ENCODE results near the gene IER5L. TPM values are rescaled to one million over a fixed set of nuclear protein-coding genes. Genes with fewer than 3 reads are reported as not detected.
"Not testable (repeated sequence)": the region's sequence is repeated elsewhere in the genome, so short reads cannot be mapped to it uniquely, and the experiment has no call there.

IER5L gene
- total RNA-seq, 1 donor from 2014 or later, result 19.5 TPM

DNA sequence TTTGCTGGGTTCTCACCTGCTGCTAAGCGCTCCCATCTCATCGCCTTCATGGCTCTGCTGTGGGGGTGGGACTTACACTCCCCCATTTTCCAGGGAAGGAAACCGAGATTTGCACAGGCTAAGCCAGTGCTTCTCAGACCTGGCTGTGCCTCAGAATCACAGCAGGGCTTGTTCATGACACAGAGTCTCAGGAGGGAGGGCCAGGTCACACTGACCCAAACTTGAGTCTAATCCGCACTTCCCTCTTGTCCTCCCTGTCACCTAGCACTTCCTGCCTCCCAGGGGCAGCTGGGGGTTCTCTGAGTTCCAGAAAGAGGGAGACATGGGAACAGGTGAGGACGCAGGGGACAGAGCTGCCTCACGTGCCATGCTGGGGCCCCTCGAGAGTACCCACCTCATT lies 15.6 kb upstream of the IER5L start:
- H3K4me3 ChIP-seq (ENCODE audit: low read depth, low read length), result no peak overlapping the region
- no peaks in the 10 kb centered on the region for H3K36me3 ChIP-seq (ENCODE audit: control insufficient read depth, insufficient read depth, low read length)
- no peaks in the 10 kb centered on the region for H3K27me3 ChIP-seq (ENCODE audit: control insufficient read depth, insufficient read depth, low read length)
- TF ChIP-seq, protein P1, sequence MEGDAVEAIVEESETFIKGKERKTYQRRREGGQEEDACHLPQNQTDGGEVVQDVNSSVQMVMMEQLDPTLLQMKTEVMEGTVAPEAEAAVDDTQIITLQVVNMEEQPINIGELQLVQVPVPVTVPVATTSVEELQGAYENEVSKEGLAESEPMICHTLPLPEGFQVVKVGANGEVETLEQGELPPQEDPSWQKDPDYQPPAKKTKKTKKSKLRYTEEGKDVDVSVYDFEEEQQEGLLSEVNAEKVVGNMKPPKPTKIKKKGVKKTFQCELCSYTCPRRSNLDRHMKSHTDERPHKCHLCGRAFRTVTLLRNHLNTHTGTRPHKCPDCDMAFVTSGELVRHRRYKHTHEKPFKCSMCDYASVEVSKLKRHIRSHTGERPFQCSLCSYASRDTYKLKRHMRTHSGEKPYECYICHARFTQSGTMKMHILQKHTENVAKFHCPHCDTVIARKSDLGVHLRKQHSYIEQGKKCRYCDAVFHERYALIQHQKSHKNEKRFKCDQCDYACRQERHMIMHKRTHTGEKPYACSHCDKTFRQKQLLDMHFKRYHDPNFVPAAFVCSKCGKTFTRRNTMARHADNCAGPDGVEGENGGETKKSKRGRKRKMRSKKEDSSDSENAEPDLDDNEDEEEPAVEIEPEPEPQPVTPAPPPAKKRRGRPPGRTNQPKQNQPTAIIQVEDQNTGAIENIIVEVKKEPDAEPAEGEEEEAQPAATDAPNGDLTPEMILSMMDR (IDR thresholded peaks at IDR 0.05; ENCODE audit: insufficient read depth, low read length, severe bottlenecking), result no peak
- FAIRE-seq (no peak), DNase-seq (ENCODE audit: low read depth) (no peak)

DNA sequence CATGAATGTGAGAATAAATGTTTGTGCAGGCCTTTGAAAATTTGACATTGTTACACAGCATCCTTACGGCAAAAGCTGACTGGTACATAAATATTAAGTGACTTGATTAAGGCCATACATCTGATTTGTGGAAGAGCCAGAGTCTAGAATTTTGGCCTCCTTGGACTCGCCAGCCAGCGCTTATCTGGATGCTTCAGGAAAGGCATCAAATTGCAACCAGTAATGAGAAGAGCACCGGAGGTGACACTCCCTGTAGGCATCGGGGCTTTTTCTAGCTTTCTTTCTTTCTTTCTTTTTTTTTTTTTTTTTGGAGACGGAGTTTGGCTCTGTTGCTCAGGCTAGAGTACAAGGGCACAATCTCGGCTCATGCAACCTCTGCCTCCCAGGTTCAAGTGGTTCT lies 13.2 kb upstream of the IER5L start:
- DNase-seq (ENCODE audit: low read depth) (no peak), FAIRE-seq (no peak)
- no peak overlapping the region for H3K4me3 ChIP-seq (ENCODE audit: low read depth, low read length)
- H3K27me3 ChIP-seq (ENCODE audit: control insufficient read depth, insufficient read depth, low read length), result no peaks in the 10 kb centered on the region
- TF ChIP-seq, protein P1 (IDR thresholded peaks at IDR 0.05; ENCODE audit: insufficient read depth, low read length, severe bottlenecking), result no peak
- no peaks in the 10 kb centered on the region for H3K36me3 ChIP-seq (ENCODE audit: control insufficient read depth, insufficient read depth, low read length)

DNA sequence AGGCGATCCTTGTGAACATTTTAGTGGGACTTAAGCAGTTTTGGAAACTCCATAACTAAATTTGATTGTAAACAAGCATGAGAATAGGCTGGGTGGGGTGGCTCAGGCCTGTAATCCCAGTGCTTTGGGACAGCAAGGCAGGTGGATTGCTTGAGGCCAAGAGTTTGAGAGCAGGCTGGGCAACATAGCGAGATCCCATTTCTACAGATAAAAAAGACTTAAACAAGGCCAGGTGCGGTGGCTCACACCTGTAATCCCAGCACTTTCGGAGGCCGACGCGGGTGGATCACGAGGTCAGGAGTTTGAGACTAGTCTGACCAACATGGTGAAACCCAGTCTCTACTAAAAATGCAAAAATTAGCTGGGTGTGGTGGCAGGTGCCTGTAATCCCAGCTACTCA lies 11.9 kb upstream of the IER5L start:
- FAIRE-seq; H3K27me3 ChIP-seq (ENCODE audit: control insufficient read depth, insufficient read depth, low read length); H3K4me3 ChIP-seq (ENCODE audit: low read depth, low read length); H3K36me3 ChIP-seq (ENCODE audit: control insufficient read depth, insufficient read depth, low read length); DNase-seq (ENCODE audit: low read depth): not testable (repeated sequence)

DNA sequence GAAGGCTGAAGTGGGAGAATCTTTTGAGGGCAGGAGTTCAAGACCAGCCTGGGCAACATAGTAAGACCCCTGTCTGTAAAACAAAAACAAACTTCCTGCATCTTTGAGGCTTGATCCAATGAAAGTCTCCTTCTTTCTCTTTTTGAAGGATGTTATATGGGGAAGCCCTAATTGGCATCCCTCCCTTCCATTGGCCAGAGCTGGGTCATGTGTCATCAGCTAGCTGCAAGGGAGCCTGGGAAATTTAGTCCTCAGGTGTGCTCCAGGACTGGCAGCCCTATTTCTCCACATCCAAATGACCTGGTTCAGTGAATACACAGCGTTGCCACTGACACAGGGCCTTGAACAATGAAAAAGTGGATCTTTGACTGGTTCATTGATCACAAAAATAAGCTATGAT lies 9.0 kb upstream of the IER5L start:
- TF ChIP-seq, protein P1 (IDR thresholded peaks at IDR 0.05; ENCODE audit: insufficient read depth, low read length, severe bottlenecking), result no peak
- DNase-seq (ENCODE audit: low read depth) (no peak), FAIRE-seq (no peak)
- Histone ChIP-seq H3K4me3 (ENCODE audit: low read depth, low read length) (no peak overlapping the region), H3K27me3 (ENCODE audit: control insufficient read depth, insufficient read depth, low read length) (no peaks in the 10 kb centered on the region), H3K36me3 (ENCODE audit: control insufficient read depth, insufficient read depth, low read length) (no peaks in the 10 kb centered on the region)

DNA sequence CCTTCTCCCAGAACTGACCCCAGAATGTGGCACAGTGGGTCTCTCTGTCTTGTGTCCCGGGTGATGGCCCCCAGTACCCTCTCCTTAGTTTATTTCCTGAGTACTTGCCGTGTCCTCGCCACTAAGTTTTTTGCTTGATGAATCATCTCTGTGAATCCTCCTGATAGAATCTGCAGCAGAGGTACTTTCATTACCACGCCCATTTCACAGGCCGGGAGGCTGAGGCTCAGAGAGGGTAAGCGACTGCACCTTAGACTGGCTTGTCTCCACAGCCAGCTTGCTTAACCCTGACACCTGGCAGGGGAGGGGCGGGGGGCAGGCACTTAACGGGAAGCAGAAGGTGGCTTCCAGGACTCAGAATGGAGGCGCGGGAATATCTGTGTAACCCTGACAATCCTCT lies 7.9 kb upstream of the IER5L start:
- no peak overlapping the region for H3K4me3 ChIP-seq (ENCODE audit: low read depth, low read length)
- no peaks in the 10 kb centered on the region for H3K36me3 ChIP-seq (ENCODE audit: control insufficient read depth, insufficient read depth, low read length)
- no peaks in the 10 kb centered on the region for H3K27me3 ChIP-seq (ENCODE audit: control insufficient read depth, insufficient read depth, low read length)
- TF ChIP-seq, protein P1 (IDR thresholded peaks at IDR 0.05; ENCODE audit: insufficient read depth, low read length, severe bottlenecking), result no peak
- FAIRE-seq (no peak), DNase-seq (ENCODE audit: low read depth) (peak; percentile 38)

DNA sequence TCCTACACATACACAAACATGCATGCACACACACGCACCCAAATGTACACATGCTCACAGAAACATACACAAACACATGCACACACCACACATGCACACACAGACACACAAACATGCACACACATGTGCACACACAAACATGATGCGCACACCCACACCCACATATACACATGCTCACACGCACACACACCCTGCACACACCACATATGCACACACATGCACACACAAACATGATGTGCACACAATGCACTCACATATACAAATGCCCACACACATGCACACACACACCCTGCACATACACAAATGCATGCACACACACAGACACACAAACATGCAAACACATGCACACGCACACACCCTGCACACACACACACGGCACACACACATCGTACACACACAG lies 7.3 kb upstream of the IER5L start:
- H3K4me3 ChIP-seq (ENCODE audit: low read depth, low read length), result no peak overlapping the region
- H3K27me3 ChIP-seq (ENCODE audit: control insufficient read depth, insufficient read depth, low read length), result no peaks in the 10 kb centered on the region
- H3K36me3 ChIP-seq (ENCODE audit: control insufficient read depth, insufficient read depth, low read length), result no peaks in the 10 kb centered on the region
- TF ChIP-seq, protein P1 (IDR thresholded peaks at IDR 0.05; ENCODE audit: insufficient read depth, low read length, severe bottlenecking), result no peak
- DNase-seq (ENCODE audit: low read depth) (no peak), FAIRE-seq (peak; percentile 73)

Data from bronchial epithelial cell (primary cell).